ENCODE data around the gene ZSCAN2.

The ZSCAN2 gene

GRCh38 chr15:84649706-84650105 is 48.9 kb downstream of the ZSCAN2 start:
- no peak for TF ChIP-seq POU2F2 (IDR thresholded peaks at IDR 0.05; ENCODE audit: low read depth, low read length)
- TF ChIP-seq POLR2A (IDR thresholded peaks at IDR 0.05; ENCODE audit: low read depth, low read length): no peak
- no peak for TF ChIP-seq POLR2AphosphoS5 (IDR thresholded peaks at IDR 0.05; ENCODE audit: low read depth, low read length)
- TF ChIP-seq TAF1 (IDR thresholded peaks at IDR 0.05; ENCODE audit: low read depth, low read length): no peak
- no peak for TF ChIP-seq PAX5 (IDR thresholded peaks at IDR 0.05; ENCODE audit: insufficient read depth, low read length, severe bottlenecking)
- no peak for TF ChIP-seq SPI1 (IDR thresholded peaks at IDR 0.05; ENCODE audit: low read depth, low read length)
- FAIRE-seq (no peak), DNase-seq (ENCODE audit: insufficient read length, low spot score) (no peak)

- TF ChIP-seq TAF1 (IDR thresholded peaks at IDR 0.05; ENCODE audit: low read depth, low read length) (no peak), POLR2A (IDR thresholded peaks at IDR 0.05; ENCODE audit: low read depth, low read length) (no peak), POLR2AphosphoS5 (IDR thresholded peaks at IDR 0.05; ENCODE audit: low read depth, low read length) (no peak), PAX5 (IDR thresholded peaks at IDR 0.05; ENCODE audit: insufficient read depth, low read length, severe bottlenecking) (no peak)
- FAIRE-seq (no peak), DNase-seq (ENCODE audit: insufficient read length, low spot score) (no peak)
Measured at GRCh38 chr15:84653584-84653909, 52.7 kb downstream of the ZSCAN2 start.

- FAIRE-seq: peak; percentile 94
- peak; percentile 73 for TF ChIP-seq TAF1 (IDR thresholded peaks at IDR 0.05; ENCODE audit: low read depth, low read length)
- TF ChIP-seq SPI1 (IDR thresholded peaks at IDR 0.05; ENCODE audit: low read depth, low read length): peak; percentile 67
- peak; percentile 46 for TF ChIP-seq PAX5 (IDR thresholded peaks at IDR 0.05; ENCODE audit: insufficient read depth, low read length, severe bottlenecking)
- peak; percentile 26 for TF ChIP-seq POU2F2 (IDR thresholded peaks at IDR 0.05; ENCODE audit: low read depth, low read length)
- TF ChIP-seq POLR2A (IDR thresholded peaks at IDR 0.05; ENCODE audit: low read depth, low read length): peak; percentile 72
- TF ChIP-seq POLR2AphosphoS5 (IDR thresholded peaks at IDR 0.05; ENCODE audit: low read depth, low read length): peak; percentile 74
- DNase-seq (ENCODE audit: insufficient read length, low spot score): peak; percentile 85
Measured at GRCh38 chr15:84653910-84654688, 53.3 kb downstream of the ZSCAN2 start, which contains the start of gene WDR73. TSS of gene WDR73 (minus strand) at chr15:84654283. CDS start at chr15:84654274, 9 bp downstream.

- DNase-seq (ENCODE audit: insufficient read length, low spot score): peak; percentile 47
- FAIRE-seq: peak; percentile 63
- TF ChIP-seq PAX5 (IDR thresholded peaks at IDR 0.05; ENCODE audit: insufficient read depth, low read length, severe bottlenecking) (no peak), POU2F2 (IDR thresholded peaks at IDR 0.05; ENCODE audit: low read depth, low read length) (no peak), POLR2A (IDR thresholded peaks at IDR 0.05; ENCODE audit: low read depth, low read length) (no peak), TAF1 (IDR thresholded peaks at IDR 0.05; ENCODE audit: low read depth, low read length) (no peak), SPI1 (IDR thresholded peaks at IDR 0.05; ENCODE audit: low read depth, low read length) (no peak), POLR2AphosphoS5 (IDR thresholded peaks at IDR 0.05; ENCODE audit: low read depth, low read length) (no peak)
Measured at GRCh38 chr15:84654689-84655453, 54.1 kb downstream of the ZSCAN2 start.

GRCh38 chr15:84656972-84657371 is 56.2 kb downstream of the ZSCAN2 start:
- TF ChIP-seq POLR2AphosphoS5 (IDR thresholded peaks at IDR 0.05; ENCODE audit: low read depth, low read length): no peak
- TF ChIP-seq PAX5 (IDR thresholded peaks at IDR 0.05; ENCODE audit: insufficient read depth, low read length, severe bottlenecking): no peak
- TF ChIP-seq TAF1 (IDR thresholded peaks at IDR 0.05; ENCODE audit: low read depth, low read length): no peak
- no peak for FAIRE-seq

GRCh38 chr15:84657748-84658079 is 56.9 kb downstream of the ZSCAN2 start:
- TF ChIP-seq POLR2A (IDR thresholded peaks at IDR 0.05; ENCODE audit: low read depth, low read length) (no peak), TAF1 (IDR thresholded peaks at IDR 0.05; ENCODE audit: low read depth, low read length) (no peak), PAX5 (IDR thresholded peaks at IDR 0.05; ENCODE audit: insufficient read depth, low read length, severe bottlenecking) (no peak), POU2F2 (IDR thresholded peaks at IDR 0.05; ENCODE audit: low read depth, low read length) (no peak), POLR2AphosphoS5 (IDR thresholded peaks at IDR 0.05; ENCODE audit: low read depth, low read length) (no peak), SPI1 (IDR thresholded peaks at IDR 0.05; ENCODE audit: low read depth, low read length) (no peak)
- FAIRE-seq: no peak
- no peak for DNase-seq (ENCODE audit: insufficient read length, low spot score)

More at GRCh38 chr15:84656972-84657371, 56.2 kb downstream of the ZSCAN2 start:
- no peak for DNase-seq (ENCODE audit: insufficient read length, low spot score)

- no peak for TF ChIP-seq SPI1 (IDR thresholded peaks at IDR 0.05; ENCODE audit: low read depth, low read length)
- TF ChIP-seq TAF1 (IDR thresholded peaks at IDR 0.05; ENCODE audit: low read depth, low read length): no peak
- TF ChIP-seq POLR2A (IDR thresholded peaks at IDR 0.05; ENCODE audit: low read depth, low read length): no peak
- 0 out of 2 replicates have a peak, but pooled peaks have one; percentile 20 for TF ChIP-seq POU2F2 (IDR thresholded peaks at IDR 0.05; ENCODE audit: low read depth, low read length)
- no peak for TF ChIP-seq PAX5 (IDR thresholded peaks at IDR 0.05; ENCODE audit: insufficient read depth, low read length, severe bottlenecking)
- TF ChIP-seq POLR2AphosphoS5 (IDR thresholded peaks at IDR 0.05; ENCODE audit: low read depth, low read length): no peak
- DNase-seq (ENCODE audit: insufficient read length, low spot score): peak; percentile 69
- peak; percentile 62 for FAIRE-seq
Measured at GRCh38 chr15:84658080-84658787, 57.4 kb downstream of the ZSCAN2 start, which contains the start of gene NMB. TSS of gene NMB (minus strand) at chr15:84658199. CDS start at chr15:84658152, 47 bp downstream.

GRCh38 chr15:84658788-84659411 is 58.1 kb downstream of the ZSCAN2 start:
- peak; percentile 13 for FAIRE-seq

More at GRCh38 chr15:84658788-84659411, 58.1 kb downstream of the ZSCAN2 start:
- no peak for TF ChIP-seq POU2F2 (IDR thresholded peaks at IDR 0.05; ENCODE audit: low read depth, low read length)
- TF ChIP-seq TAF1 (IDR thresholded peaks at IDR 0.05; ENCODE audit: low read depth, low read length): no peak
- TF ChIP-seq POLR2A (IDR thresholded peaks at IDR 0.05; ENCODE audit: low read depth, low read length): no peak
- TF ChIP-seq POLR2AphosphoS5 (IDR thresholded peaks at IDR 0.05; ENCODE audit: low read depth, low read length): no peak
- TF ChIP-seq PAX5 (IDR thresholded peaks at IDR 0.05; ENCODE audit: insufficient read depth, low read length, severe bottlenecking): no peak
- no peak for TF ChIP-seq SPI1 (IDR thresholded peaks at IDR 0.05; ENCODE audit: low read depth, low read length)
- no peak for DNase-seq (ENCODE audit: insufficient read length, low spot score)
